Measurements from ENCODE around the gene EIF2AK2. TPM values are rescaled to one million over a fixed set of nuclear protein-coding genes. Genes with fewer than 3 reads are reported as not detected.
A peak's percentile ranks its signal among the peaks of the same experiment; 100 is the strongest.

The EIF2AK2 gene
- total and polyA plus RNA-seq, 8 donors: 4.7 to 55.3 (median 11.4) TPM

DNA sequence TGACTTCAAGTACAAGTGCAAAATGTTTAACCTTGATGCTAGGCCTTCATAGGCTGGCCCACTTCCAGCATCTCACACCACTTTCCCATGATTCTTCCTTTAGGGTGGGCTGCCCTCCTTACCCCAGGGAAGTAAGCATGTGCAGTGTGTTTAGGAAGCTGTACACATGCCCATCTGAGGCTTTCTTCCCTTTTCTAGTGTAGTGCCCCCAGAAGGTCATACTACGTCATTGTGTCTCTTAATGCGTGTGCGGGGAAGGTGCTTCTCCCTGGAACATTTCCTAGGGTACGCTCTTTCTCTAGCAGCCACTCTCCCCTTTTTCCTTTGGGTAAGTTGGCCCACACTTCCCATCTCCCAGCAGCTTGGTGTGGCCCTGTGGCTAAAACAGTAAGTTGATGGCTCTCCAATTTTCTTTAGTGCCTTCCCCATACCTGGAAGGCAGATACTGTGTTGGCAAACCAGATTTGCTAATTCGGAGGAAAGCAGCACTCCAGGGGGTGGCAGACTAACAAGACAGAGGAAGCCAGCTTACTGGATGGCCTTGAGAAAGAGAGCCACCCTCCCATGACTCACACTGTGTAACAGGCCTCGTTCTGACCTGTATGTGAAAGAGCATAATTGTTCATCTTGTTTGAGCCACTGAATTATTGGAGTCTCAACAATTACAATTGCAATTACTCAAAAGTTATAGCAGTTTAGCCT is 32.8 kb upstream of the EIF2AK2 start:
- no peak for TF ChIP-seq POLR2A (IDR thresholded peaks at IDR 0.05)
- TF ChIP-seq EP300 (IDR thresholded peaks at IDR 0.05): no peak
- no peak for TF ChIP-seq POLR2AphosphoS5 (IDR thresholded peaks at IDR 0.05)
- TF ChIP-seq, protein P1, sequence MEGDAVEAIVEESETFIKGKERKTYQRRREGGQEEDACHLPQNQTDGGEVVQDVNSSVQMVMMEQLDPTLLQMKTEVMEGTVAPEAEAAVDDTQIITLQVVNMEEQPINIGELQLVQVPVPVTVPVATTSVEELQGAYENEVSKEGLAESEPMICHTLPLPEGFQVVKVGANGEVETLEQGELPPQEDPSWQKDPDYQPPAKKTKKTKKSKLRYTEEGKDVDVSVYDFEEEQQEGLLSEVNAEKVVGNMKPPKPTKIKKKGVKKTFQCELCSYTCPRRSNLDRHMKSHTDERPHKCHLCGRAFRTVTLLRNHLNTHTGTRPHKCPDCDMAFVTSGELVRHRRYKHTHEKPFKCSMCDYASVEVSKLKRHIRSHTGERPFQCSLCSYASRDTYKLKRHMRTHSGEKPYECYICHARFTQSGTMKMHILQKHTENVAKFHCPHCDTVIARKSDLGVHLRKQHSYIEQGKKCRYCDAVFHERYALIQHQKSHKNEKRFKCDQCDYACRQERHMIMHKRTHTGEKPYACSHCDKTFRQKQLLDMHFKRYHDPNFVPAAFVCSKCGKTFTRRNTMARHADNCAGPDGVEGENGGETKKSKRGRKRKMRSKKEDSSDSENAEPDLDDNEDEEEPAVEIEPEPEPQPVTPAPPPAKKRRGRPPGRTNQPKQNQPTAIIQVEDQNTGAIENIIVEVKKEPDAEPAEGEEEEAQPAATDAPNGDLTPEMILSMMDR (IDR thresholded peaks at IDR 0.05): no peak
- Histone ChIP-seq H3K9me3 (no peaks in the 10 kb centered on the region), H3K36me3 (no peaks in the 10 kb centered on the region), H3K4me1 (no peaks in the 10 kb centered on the region), H3K27me3 (no peaks in the 10 kb centered on the region), H3K4me3 (no peak overlapping the region), H3K27ac (peak overlapping the region in 2 of 5 donors; percentile 38 to 43)
- intact Hi-C loops (cut with DNase I; ENCODE audit: low total_unique reads): no loop called here
- peak in 1 of 2 donors; percentile 64 for DNase-seq
- 69 to 82% (median 76%) methylated on average over 5 to 6 of the region's 6 CpGs for WGBS, 5 donors

DNA sequence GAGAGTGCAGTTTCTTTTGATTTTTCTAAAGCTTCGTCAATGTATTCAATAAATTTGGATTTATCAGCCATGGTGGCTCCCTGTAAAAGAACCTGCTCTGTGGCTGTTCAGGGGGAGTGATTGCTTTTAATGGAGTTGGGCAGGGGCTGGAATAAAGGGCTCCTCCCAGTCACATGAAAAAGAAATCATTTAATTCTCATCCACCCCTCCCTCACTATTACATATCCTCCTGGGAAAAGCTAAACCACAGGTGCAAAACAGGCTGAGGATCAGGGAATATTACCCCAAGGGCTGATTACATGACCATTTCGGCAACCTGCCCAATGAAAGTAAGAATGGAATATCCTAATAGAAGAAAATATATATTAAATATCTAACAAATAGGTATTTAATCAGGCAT is 31.8 kb upstream of the EIF2AK2 start, which contains the start of gene SULT6B1:
SULT6B1 (minus strand) TSS at position 101 of the 400 bp plus-strand sequence; CDS start at position 71, 30 bp downstream.
- 91 to 96% (median 96%) methylated on average over 2 of the region's 2 CpGs for WGBS, 5 donors
- no peaks in the 10 kb centered on the region for H3K4me1 ChIP-seq
- H3K27me3 ChIP-seq: no peaks in the 10 kb centered on the region
- no peaks in the 10 kb centered on the region for H3K36me3 ChIP-seq
- no peak for DNase-seq
- TF ChIP-seq POLR2A (IDR thresholded peaks at IDR 0.05): no peak
- TF ChIP-seq EP300 (IDR thresholded peaks at IDR 0.05): no peak
- TF ChIP-seq, protein P1 (IDR thresholded peaks at IDR 0.05): no peak
- no peak for TF ChIP-seq POLR2AphosphoS5 (IDR thresholded peaks at IDR 0.05)
- no peaks in the 10 kb centered on the region for H3K9me3 ChIP-seq
- no peak within 1 kb of the TSS for H3K4me3 ChIP-seq
- intact Hi-C loops (cut with DNase I; ENCODE audit: low total_unique reads): no loop called here
- peak within 1 kb of the TSS in 2 of 5 donors; percentile 38 to 43 for H3K27ac ChIP-seq

DNA sequence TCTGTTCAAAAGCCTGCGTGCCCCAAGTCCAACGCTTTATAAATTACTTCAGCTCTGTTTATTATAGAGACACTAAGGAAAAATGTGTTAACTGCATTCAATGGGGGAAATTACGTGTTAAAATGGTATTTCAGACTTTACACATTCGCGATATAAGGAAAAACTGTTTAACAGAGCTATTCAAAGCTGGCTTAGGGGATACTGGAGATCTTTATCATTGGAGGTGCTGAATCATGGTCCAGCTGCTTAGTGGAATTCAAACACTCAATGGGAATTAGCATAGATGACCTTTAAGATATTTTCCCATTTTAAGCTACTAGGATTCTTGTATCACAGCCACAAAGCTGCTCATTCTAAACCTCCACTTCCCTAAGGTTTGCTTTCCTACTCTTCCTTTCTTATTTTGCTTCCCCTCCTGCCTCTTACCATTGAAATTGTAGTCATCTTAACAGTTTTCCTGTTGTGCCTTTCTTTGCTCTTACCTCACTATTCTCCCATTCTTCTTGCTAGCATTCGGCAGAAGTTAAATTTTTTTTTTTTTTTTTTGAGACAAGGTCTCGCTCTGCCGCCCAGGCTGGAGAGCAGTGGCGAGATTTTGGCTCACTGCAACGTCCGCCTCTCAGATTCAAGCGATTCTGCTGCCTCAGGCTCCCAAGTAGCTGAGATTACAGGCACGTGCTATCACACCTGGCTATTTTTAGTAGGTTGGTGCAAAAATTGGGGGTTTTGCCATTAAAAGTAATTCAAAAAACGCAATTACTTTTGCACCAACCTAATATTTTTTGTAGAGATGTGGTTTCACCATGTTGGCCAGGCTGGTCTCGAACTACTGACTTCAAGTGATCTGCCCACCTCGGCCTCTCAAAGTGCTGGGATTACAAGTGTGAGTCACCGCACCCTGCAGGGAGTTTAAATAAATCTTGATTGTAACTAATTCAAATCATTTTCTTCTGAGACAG is 25.2 kb upstream of the EIF2AK2 start:
- Histone ChIP-seq H3K4me3 (no peak overlapping the region), H3K4me1 (no peaks in the 10 kb centered on the region), H3K36me3 (no peaks in the 10 kb centered on the region), H3K27ac (no peak overlapping the region), H3K27me3 (no peaks in the 10 kb centered on the region), H3K9me3 (no peaks in the 10 kb centered on the region)
- TF ChIP-seq, protein P1 (IDR thresholded peaks at IDR 0.05): no peak
- no peak for TF ChIP-seq POLR2A (IDR thresholded peaks at IDR 0.05)
- TF ChIP-seq POLR2AphosphoS5 (IDR thresholded peaks at IDR 0.05): no peak
- no peak for TF ChIP-seq EP300 (IDR thresholded peaks at IDR 0.05)
- WGBS, 5 donors: 70 to 80% (median 78%) methylated on average over 17 of the region's 17 CpGs
- intact Hi-C loops (cut with DNase I; ENCODE audit: low total_unique reads): no loop called here
- DNase-seq: no peak

DNA sequence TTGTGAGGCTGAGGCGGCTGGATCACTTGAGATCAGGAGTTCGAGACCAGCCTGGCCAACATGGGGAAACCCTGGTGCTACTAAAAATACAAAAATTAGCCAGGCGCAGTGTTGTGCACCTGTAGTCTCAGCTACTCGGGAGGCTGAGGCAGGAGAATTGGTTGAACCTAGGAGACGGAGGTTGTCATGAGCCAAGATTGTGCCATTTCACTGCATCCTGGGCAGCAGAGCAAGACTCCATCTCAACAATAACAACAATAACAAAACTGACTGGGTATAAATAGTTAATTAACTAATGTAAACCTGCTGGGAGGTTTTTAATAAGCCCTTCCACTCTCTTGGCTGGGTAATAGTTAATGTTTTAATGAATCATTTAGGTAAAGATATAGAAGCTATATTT is 23.9 kb upstream of the EIF2AK2 start:
- intact Hi-C loops (cut with DNase I; ENCODE audit: low total_unique reads): no loop called here
- Histone ChIP-seq H3K4me3 (no peak overlapping the region), H3K27ac (no peak overlapping the region), H3K27me3 (no peaks in the 10 kb centered on the region), H3K4me1 (no peaks in the 10 kb centered on the region), H3K9me3 (no peaks in the 10 kb centered on the region), H3K36me3 (no peaks in the 10 kb centered on the region)
- 90 to 98% (median 94%) methylated on average over 5 of the region's 5 CpGs for WGBS, 5 donors
- TF ChIP-seq POLR2A (IDR thresholded peaks at IDR 0.05): no peak
- TF ChIP-seq POLR2AphosphoS5 (IDR thresholded peaks at IDR 0.05): no peak
- TF ChIP-seq, protein P1 (IDR thresholded peaks at IDR 0.05): no peak
- no peak for TF ChIP-seq EP300 (IDR thresholded peaks at IDR 0.05)
- DNase-seq: no peak

All from stomach (tissue), 9 donors.